Smooth muscle cell (in vitro differentiated cells): ENCODE results near the gene SPATA31E1. TPM values are rescaled to one million over a fixed set of nuclear protein-coding genes. Genes with fewer than 3 reads are reported as not detected.

ENCODE experiments used
- DNase-seq: peaks from one replicate; lab custom pipeline; 2025; ENCODE audit not compliant: unreplicated experiment; lab: John Stamatoyannopoulos, UW
- H2AFZ ChIP-seq: fragments of 200-600 bp; sonication (generic); 2 replicates; pipeline ENCODE4 v1.6.0; 2016; ENCODE audit warnings: antibody characterized with exemption, low read depth, mild to moderate bottlenecking
- H3F3A ChIP-seq: fragments of 200-600 bp; sonication (generic); 2 replicates; pipeline ENCODE4 v1.6.0; 2017; ENCODE audit warnings: antibody characterized with exemption, low read depth
- H3K27ac ChIP-seq: fragments of 200-600 bp; sonication (generic); 2 replicates; pipeline ENCODE4 v1.5.1; 2016; ENCODE audit warnings: low read depth, mild to moderate bottlenecking
- H3K27me3 ChIP-seq: fragments of 200-600 bp; sonication (generic); 2 replicates; pipeline ENCODE4 v1.6.1; 2016; ENCODE audit warnings: low read depth, mild to moderate bottlenecking
- H3K36me3 ChIP-seq: fragments of 200-600 bp; sonication (generic); 2 replicates; pipeline ENCODE4 v1.5.1; 2016; ENCODE audit warnings: low read depth
- H3K4me1 ChIP-seq: fragments of 200-600 bp; sonication (generic); 2 replicates; pipeline ENCODE4 v1.5.1; 2016; ENCODE audit warnings: low read depth
- H3K4me2 ChIP-seq: fragments of 200-600 bp; sonication (generic); 2 replicates; pipeline ENCODE4 v1.6.0; 2016; ENCODE audit warnings: mild to moderate bottlenecking
- H3K4me3 ChIP-seq: fragments of 200-600 bp; sonication (generic); 2 replicates; pipeline ENCODE4 v1.5.1; 2016; ENCODE audit warnings: mild to moderate bottlenecking
- H3K79me2 ChIP-seq: fragments of 200-600 bp; sonication (generic); 2 replicates; pipeline ENCODE4 v1.6.0; 2016; ENCODE audit warnings: low read depth, mild to moderate bottlenecking
- H3K9ac ChIP-seq: fragments of 200-600 bp; sonication (generic); 2 replicates; pipeline ENCODE4 v1.6.0; 2016; ENCODE audit warnings: low read depth
- H3K9me3 ChIP-seq: fragments of 200-600 bp; sonication (generic); replicated peaks from 2 replicates; pipeline ENCODE4 v1.5.1; 2016; ENCODE audit warnings: low read depth
- H4K20me1 ChIP-seq: fragments of 200-600 bp; sonication (generic); 2 replicates; pipeline ENCODE4 v1.6.0; 2016; ENCODE audit warnings: low read depth
- CTCF ChIP-seq: fragments of 200-600 bp; sonication (generic); IDR thresholded peaks from 2 replicates; pipeline ENCODE4 v1.5.1; 2017; ENCODE audit warnings: borderline replicate concordance, mild to moderate bottlenecking, antibody characterized with exemption; ENCODE audit not compliant: insufficient read depth, poor library complexity, severe bottlenecking
- WGBS: methylation state at CpG from one replicate; pipeline ENCODE4 v1.1.7; 2016; ENCODE audit warnings: low lambda C conversion rate; 5-methylcytosine and 5-hydroxymethylcytosine counted together
- polyA plus RNA-seq: library from polyadenylated mRNA; unstranded; fragments of >200 nt; fragmentation: Nextera tagmentation; extraction: Ambion mirVana; gene quantifications from 2 replicates; pipeline ENCODE4 v1.2.1, GENCODE V29; 2016
- total RNA-seq: library from RNA; depleted of rRNA; stranded (reverse); fragments of >200 nt; gene quantifications from 2 replicates; pipeline ENCODE4 v1.2.3, GENCODE V29; 2014

SPATA31E1 gene
- total RNA-seq (not detected in 2 replicates), polyA plus RNA-seq (not detected in 2 replicates)

- Histone ChIP-seq H3F3A (peaks cover 3% of the 10 kb centered on the region), H3K9me3 (no peaks in the 10 kb centered on the region), H3K4me2 (no peak within 1 kb of the TSS), H3K36me3 (no peaks in the 10 kb centered on the region), H3K4me1 (no peaks in the 10 kb centered on the region), H3K27ac (no peak within 1 kb of the TSS), H4K20me1 (no peaks in the 10 kb centered on the region), H3K79me2 (no peaks in the 10 kb centered on the region), H2AFZ (no peak within 1 kb of the TSS), H3K4me3 (no peak within 1 kb of the TSS), H3K9ac (no peak within 1 kb of the TSS), H3K27me3 (no peaks in the 10 kb centered on the region)
- WGBS = 67% methylated on average over 4 of the region's 5 CpGs
- TF ChIP-seq CTCF = no peak
- no peak for DNase-seq
These were observed at the start of gene SPATA31E1 for GRCh38 chr9:87882627-87883026. Gene SPATA31E1 (plus strand): TSS chr9:87882877. CDS start chr9:87882892, 15 bp downstream.

- no peaks in the 10 kb centered on the region for H3K36me3 ChIP-seq
- TF ChIP-seq CTCF = no peak
- WGBS = 59% methylated on average over 14 of the region's 14 CpGs
- H3K9ac ChIP-seq = no peak overlapping the region
- no peaks in the 10 kb centered on the region for H4K20me1 ChIP-seq
- no peaks in the 10 kb centered on the region for H3F3A ChIP-seq
- no peak overlapping the region for H3K27ac ChIP-seq
- H3K4me3 ChIP-seq = no peak overlapping the region
- no peaks in the 10 kb centered on the region for H3K79me2 ChIP-seq
- DNase-seq = no peak
- no peaks in the 10 kb centered on the region for H3K27me3 ChIP-seq
- H3K4me2 ChIP-seq = no peak overlapping the region
- no peaks in the 10 kb centered on the region for H3K9me3 ChIP-seq
- no peak overlapping the region for H2AFZ ChIP-seq
- H3K4me1 ChIP-seq = no peaks in the 10 kb centered on the region
These were observed 48.3 kb upstream of the SPATA31E1 start for GRCh38 chr9:87834357-87834756.

GRCh38 chr9:87836536-87836935 lies 46.1 kb upstream of the SPATA31E1 start:
- Histone ChIP-seq H3K79me2 (no peaks in the 10 kb centered on the region), H3K27me3 (no peaks in the 10 kb centered on the region), H3K4me3 (no peak overlapping the region), H2AFZ (no peak overlapping the region), H3K27ac (no peak overlapping the region), H3K4me1 (no peaks in the 10 kb centered on the region), H3K4me2 (no peak overlapping the region), H3K9me3 (no peaks in the 10 kb centered on the region), H3K36me3 (no peaks in the 10 kb centered on the region), H3F3A (no peaks in the 10 kb centered on the region), H3K9ac (no peak overlapping the region), H4K20me1 (no peaks in the 10 kb centered on the region)
- no peak for DNase-seq
- no peak for TF ChIP-seq CTCF
- 78% methylated on average over 5 of the region's 5 CpGs for WGBS

GRCh38 chr9:87836951-87837705 lies 45.5 kb upstream of the SPATA31E1 start:
- Histone ChIP-seq H2AFZ (no peak overlapping the region), H3F3A (no peaks in the 10 kb centered on the region), H3K4me1 (no peaks in the 10 kb centered on the region), H3K36me3 (no peaks in the 10 kb centered on the region), H3K4me3 (no peak overlapping the region), H4K20me1 (no peaks in the 10 kb centered on the region), H3K9ac (no peak overlapping the region), H3K79me2 (no peaks in the 10 kb centered on the region), H3K27ac (no peak overlapping the region), H3K27me3 (no peaks in the 10 kb centered on the region), H3K4me2 (no peak overlapping the region), H3K9me3 (no peaks in the 10 kb centered on the region)
- WGBS = 93% methylated on average over 7 of the region's 7 CpGs
- TF ChIP-seq CTCF = no peak
- DNase-seq = no peak
